CD4-positive, alpha-beta T cell (primary cell): ENCODE data around the gene ZGRF1. TPM values are rescaled to one million over a fixed set of nuclear protein-coding genes. Genes with fewer than 3 reads are reported as not detected.

Experiments used
- ATAC-seq: fragments of 200-7000 bp; cut with Tn5 transposase; one replicate; pipeline ENCODE4 v1.10.0; 2022; ENCODE audit warnings: mild to moderate bottlenecking; ENCODE audit not compliant: poor library complexity
- CTCF ChIA-PET: fragments of 350-600 bp; sonication (Branson Sonifier 250); formaldehyde crosslinking; loops from one replicate; lab custom pipeline; 2021; ENCODE audit warnings: antibody characterized with exemption, inconsistent platforms; lab: Charles Lee
- POLR2A ChIA-PET: fragments of 350-600 bp; sonication (Branson Sonifier 250); formaldehyde crosslinking; loops from one replicate; lab custom pipeline; 2021; ENCODE audit warnings: antibody characterized with exemption, inconsistent platforms; lab: Charles Lee
- DNase-seq, 14 experiments: peaks; one replicate each; pipeline ENCODE4 v3.0.0-alpha.2; 2013 to 2020; ENCODE audit warnings: mixed read lengths in 2 of 14
- H3K27ac ChIP-seq, 2 donors: one replicate each; pipeline versions ENCODE4 v1.5.1 to v1.7.0; 2013; ENCODE audit warnings: low read length in 2 of 2, low read depth in 1 of 2, mild to moderate bottlenecking in 1 of 2
- H3K27me3 ChIP-seq, 2 experiments: 1 replicate in 1 of 2; 2 replicates in 1 of 2; pipeline versions ENCODE4 v1.6.1 to v1.7.0; 2013; ENCODE audit warnings: low read length in 2 of 2, control low read depth in 1 of 2, mild to moderate bottlenecking in 1 of 2, moderate library complexity in 1 of 2; ENCODE audit not compliant: insufficient read depth in 2 of 2, control insufficient read depth in 1 of 2
- H3K36me3 ChIP-seq: one replicate; pipeline ENCODE4 v1.6.1; 2013; ENCODE audit warnings: low read length, control low read depth; ENCODE audit not compliant: insufficient read depth
- H3K4me1 ChIP-seq: one replicate; pipeline ENCODE4 v1.6.1; 2013; ENCODE audit warnings: low read length, control low read depth; ENCODE audit not compliant: insufficient read depth
- H3K4me3 ChIP-seq: one replicate; pipeline ENCODE4 v1.5.1; 2013; ENCODE audit warnings: mild to moderate bottlenecking, low read length, moderate library complexity
- H3K9me3 ChIP-seq, 2 experiments: 1 replicate in 1 of 2; 2 replicates in 1 of 2; pipeline versions ENCODE4 v1.6.1 to v1.7.0; 2013; ENCODE audit warnings: low read length in 2 of 2, mild to moderate bottlenecking in 2 of 2, control low read depth in 1 of 2, moderate library complexity in 1 of 2; ENCODE audit not compliant: control insufficient read depth in 1 of 2, insufficient read depth in 1 of 2
- H3K27ac Mint-ChIP-seq: one replicate; pipeline ENCODE4 v1.8.0; 2020; ENCODE audit warnings: mixed read lengths
- H3K27me3 Mint-ChIP-seq: one replicate; pipeline ENCODE4 v1.8.0; 2021; ENCODE audit warnings: mixed read lengths
- H3K36me3 Mint-ChIP-seq: one replicate; pipeline ENCODE4 v1.8.0; 2021; ENCODE audit warnings: low read depth, mixed read lengths
- H3K4me1 Mint-ChIP-seq: one replicate; pipeline ENCODE4 v1.8.0; 2021; ENCODE audit warnings: low read depth, mixed read lengths
- H3K4me3 Mint-ChIP-seq: one replicate; pipeline ENCODE4 v1.8.0; 2020; ENCODE audit warnings: mild to moderate bottlenecking, mixed read lengths
- H3K9me3 Mint-ChIP-seq: one replicate; pipeline ENCODE4 v1.8.0; 2020; ENCODE audit warnings: mixed read lengths
- CTCF ChIP-seq: fragments of 200-600 bp; IDR thresholded peaks from one replicate; pipeline ENCODE4 v1.8.0; 2022; ENCODE audit warnings: antibody characterized with exemption, mild to moderate bottlenecking
- intact Hi-C, 2 experiments: fragments of 100-400 bp; cut with DNase I in 1 of 2; cut with micrococcal nuclease in 1 of 2; formaldehyde crosslinking; loops; one replicate each; pipeline versions ENCODE4 v1.15.1 to v1.9.0; 2023 to 2025; cut with DNase I, micrococcal nuclease
- total RNA-seq, 174 experiments: library from RNA in 2 of 174; stranded (reverse) in 2 of 174; gene quantifications; one replicate each; pipeline ENCODE4 v1.2.3 and lab custom pipeline; 2021 to 2026

The ZGRF1 gene
- total RNA-seq, 2 experiments from 2014 or later: 11.3 to 11.7 TPM

- Histone ChIP-seq H3K9me3 (peaks cover 9 to 34% of the 10 kb centered on the region in 2 experiments), H3K27me3 (peaks cover 67 to 77% of the 10 kb centered on the region in 2 experiments), H3K4me1 (peaks cover 47% of the 10 kb centered on the region), H3K4me3 (no peak overlapping the region), H3K36me3 (no peaks in the 10 kb centered on the region), H3K27ac (no peak overlapping the region)
- peaks cover 75% of the 10 kb centered on the region for H3K4me1 Mint-ChIP-seq
- intact Hi-C loops: loop anchor here (5.0 kb wide), 2 partner anchors 116 to 289 kb away; partner anchors contain the start of genes AP1AR (in 2 of the 2), LARP7 (in 1 of the 2) and ZGRF1 (in 1 of the 2)
- H3K9me3 Mint-ChIP-seq: peaks cover 6% of the 10 kb centered on the region
- peak overlapping the region; percentile 47 for H3K4me3 Mint-ChIP-seq
- ATAC-seq (no peak), DNase-seq (peak in 1 of 14 experiments; percentile 20)
- POLR2A ChIA-PET: interaction anchor here (1.3 to 1.6 kb wide), 2 partner anchors 10 to 235 kb away, joined by 3 to 4 read pairs; partner anchors contain the start of gene TIFA
- H3K27me3 Mint-ChIP-seq: peaks cover 95% of the 10 kb centered on the region
- no peaks in the 10 kb centered on the region for H3K36me3 Mint-ChIP-seq
- no peak for TF ChIP-seq CTCF
- CTCF ChIA-PET: interaction anchor here (1.4 kb wide), 1 partner anchor 193 kb away, joined by 3 read pairs; no protein-coding TSS in a partner anchor
- no peak overlapping the region for H3K27ac Mint-ChIP-seq
These were observed 115.3 kb downstream of the ZGRF1 start for GRCh38 chr4:112521123-112522023.

GRCh38 chr4:112520598-112521122 is 116.0 kb downstream of the ZGRF1 start:
- no peak overlapping the region for H3K27ac Mint-ChIP-seq
- H3K27me3 Mint-ChIP-seq: peaks cover 96% of the 10 kb centered on the region
- no peak for DNase-seq
- H3K4me1 Mint-ChIP-seq: peaks cover 82% of the 10 kb centered on the region
- intact Hi-C loops: loop anchor here (5.0 kb wide), 2 partner anchors 117 to 288 kb away; partner anchors contain the start of genes AP1AR (in 2 of the 2), LARP7 (in 1 of the 2) and ZGRF1 (in 1 of the 2)
- H3K9me3 ChIP-seq: peaks cover 9 to 35% of the 10 kb centered on the region in 2 experiments
- no peak overlapping the region for H3K27ac ChIP-seq
- peaks cover 54% of the 10 kb centered on the region for H3K4me1 ChIP-seq
- no peak for ATAC-seq
- H3K4me3 ChIP-seq: no peak overlapping the region
- ChIA-PET POLR2A (interaction anchor here (1.3 to 1.6 kb wide), 2 partner anchors 9 to 235 kb away, joined by 3 to 4 read pairs; partner anchors contain the start of gene TIFA), CTCF (no interaction called here)
- peak overlapping the region; percentile 47 for H3K4me3 Mint-ChIP-seq
- H3K27me3 ChIP-seq: peaks cover 70 to 84% of the 10 kb centered on the region in 2 experiments
- peaks cover 6% of the 10 kb centered on the region for H3K9me3 Mint-ChIP-seq
- TF ChIP-seq CTCF: no peak
- H3K36me3 ChIP-seq: no peaks in the 10 kb centered on the region
- H3K36me3 Mint-ChIP-seq: no peaks in the 10 kb centered on the region
